K562 (cell line): Measurements from ENCODE around the gene SRCIN1.

Source experiments
- CREM ChIP-seq: IDR thresholded peaks from 2 replicates; pipeline ENCODE4 v1.6.1; 2014; ENCODE audit warnings: antibody characterized with exemption, low read depth
- TF ChIP-seq, protein P1 (sequence below), 3 experiments: IDR thresholded peaks in 2 of 3; conservative IDR thresholded peaks in 1 of 3; 2 replicates each; pipeline ENCODE4 v1.5.1; 2011 to 2012; ENCODE audit warnings: low read length in 3 of 3, mild to moderate bottlenecking in 3 of 3, control low read depth in 2 of 3, improper control_type of control experiment in 1 of 3, inconsistent platforms in 1 of 3, low read depth in 1 of 3, mixed read lengths in 1 of 3, moderate library complexity in 1 of 3; ENCODE audit not compliant: insufficient read depth in 2 of 3

DNA sequence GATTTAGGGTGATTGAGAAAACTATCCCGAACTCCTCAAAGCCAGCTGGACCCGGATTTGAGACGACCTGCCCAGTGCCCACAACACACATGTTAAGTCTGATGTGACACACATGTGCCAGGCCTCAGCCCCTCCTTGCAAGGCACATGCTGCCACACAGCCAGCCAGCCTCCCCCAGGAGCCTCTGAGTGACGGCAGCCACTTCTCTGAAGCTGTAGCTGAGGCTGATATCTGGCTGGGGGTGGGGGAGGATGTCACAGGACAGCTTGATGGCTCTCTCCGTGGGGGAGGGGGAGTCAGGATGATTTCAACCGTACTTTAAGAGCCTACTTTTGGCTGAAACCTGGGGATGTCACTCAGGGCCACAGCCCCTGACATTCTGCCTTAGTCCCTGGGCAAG, 40.9 kb downstream of the SRCIN1 start:
- no peak for TF ChIP-seq CREM
- TF ChIP-seq, protein P1, sequence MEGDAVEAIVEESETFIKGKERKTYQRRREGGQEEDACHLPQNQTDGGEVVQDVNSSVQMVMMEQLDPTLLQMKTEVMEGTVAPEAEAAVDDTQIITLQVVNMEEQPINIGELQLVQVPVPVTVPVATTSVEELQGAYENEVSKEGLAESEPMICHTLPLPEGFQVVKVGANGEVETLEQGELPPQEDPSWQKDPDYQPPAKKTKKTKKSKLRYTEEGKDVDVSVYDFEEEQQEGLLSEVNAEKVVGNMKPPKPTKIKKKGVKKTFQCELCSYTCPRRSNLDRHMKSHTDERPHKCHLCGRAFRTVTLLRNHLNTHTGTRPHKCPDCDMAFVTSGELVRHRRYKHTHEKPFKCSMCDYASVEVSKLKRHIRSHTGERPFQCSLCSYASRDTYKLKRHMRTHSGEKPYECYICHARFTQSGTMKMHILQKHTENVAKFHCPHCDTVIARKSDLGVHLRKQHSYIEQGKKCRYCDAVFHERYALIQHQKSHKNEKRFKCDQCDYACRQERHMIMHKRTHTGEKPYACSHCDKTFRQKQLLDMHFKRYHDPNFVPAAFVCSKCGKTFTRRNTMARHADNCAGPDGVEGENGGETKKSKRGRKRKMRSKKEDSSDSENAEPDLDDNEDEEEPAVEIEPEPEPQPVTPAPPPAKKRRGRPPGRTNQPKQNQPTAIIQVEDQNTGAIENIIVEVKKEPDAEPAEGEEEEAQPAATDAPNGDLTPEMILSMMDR (IDR thresholded peaks at IDR 0.05 in 2 of 3, conservative IDR thresholded peaks at IDR 0.05 in 1 of 3; ENCODE audit: insufficient read depth in 2 of 3, low read depth in 1 of 3, low read length in 3 of 3), result no peak
